HG03135 (cell line): ENCODE measurements around the gene CCDC86.

Experiments
- ATAC-seq: cut with Tn5 transposase; IDR thresholded peaks from one replicate; pipeline ENCODE4 v1.9.1; 2021; ENCODE audit warnings: mild to moderate bottlenecking, moderate library complexity; ENCODE audit not compliant: unreplicated experiment

CCDC86 gene

DNA sequence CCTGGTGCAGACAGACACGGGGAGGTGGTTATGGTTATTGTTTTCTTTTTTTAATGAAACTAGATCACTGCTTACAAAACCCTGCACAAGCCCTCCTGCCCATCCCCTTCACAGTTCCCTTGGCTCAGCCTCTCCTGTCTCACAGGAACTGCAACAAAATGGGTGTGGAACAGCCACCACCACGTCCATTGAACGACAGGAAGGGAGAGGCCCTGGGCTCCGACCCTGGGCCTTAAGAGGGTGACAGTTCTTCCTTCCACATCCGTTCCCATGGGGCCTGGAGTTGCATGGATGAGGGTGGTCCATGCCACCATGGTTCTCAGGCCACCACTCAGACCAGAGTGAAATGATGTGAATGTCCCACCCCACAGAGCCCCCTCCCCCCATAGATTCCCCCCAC, 48.8 kb downstream of the CCDC86 start:
- no peak for ATAC-seq

DNA sequence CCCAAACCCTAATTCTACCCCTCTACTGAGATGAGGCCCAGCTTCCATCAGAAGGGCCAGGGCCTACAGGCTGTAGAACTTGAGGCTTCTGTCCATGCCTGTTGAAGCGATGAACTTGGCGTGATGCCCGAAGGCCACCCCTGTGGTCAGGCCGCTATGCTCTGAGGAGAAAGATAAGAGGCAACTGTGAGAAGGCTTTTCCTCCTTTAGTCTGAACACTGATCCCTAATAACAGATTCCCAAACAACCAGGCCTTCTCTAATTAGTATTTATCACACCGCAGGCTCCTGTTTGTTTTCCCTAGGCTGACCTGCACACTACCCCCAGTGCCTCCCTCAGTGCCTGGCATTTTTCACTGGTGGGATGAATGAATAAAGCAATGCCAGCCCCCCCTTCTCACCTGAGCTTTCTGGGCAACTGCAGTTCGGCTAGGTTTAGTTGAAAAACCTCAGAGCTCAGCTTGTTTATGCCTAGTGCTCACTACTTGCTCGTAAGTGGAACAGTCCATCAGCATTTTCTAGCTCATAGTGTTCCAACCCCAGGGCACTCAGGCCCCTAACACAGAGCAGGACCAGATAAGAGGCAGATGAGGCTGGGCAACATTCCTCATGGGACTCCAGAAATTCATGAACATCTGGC, 49.3 kb downstream of the CCDC86 start:
- no peak for ATAC-seq

- ATAC-seq = no peak
Observed at GRCh38 chr11:60895687-60896086, 53.8 kb downstream of the CCDC86 start.

GRCh38 chr11:60897496-60897895, 55.6 kb downstream of the CCDC86 start:
- ATAC-seq = no peak

- no peak for ATAC-seq
Observed at GRCh38 chr11:60899046-60899936, 57.4 kb downstream of the CCDC86 start.

DNA sequence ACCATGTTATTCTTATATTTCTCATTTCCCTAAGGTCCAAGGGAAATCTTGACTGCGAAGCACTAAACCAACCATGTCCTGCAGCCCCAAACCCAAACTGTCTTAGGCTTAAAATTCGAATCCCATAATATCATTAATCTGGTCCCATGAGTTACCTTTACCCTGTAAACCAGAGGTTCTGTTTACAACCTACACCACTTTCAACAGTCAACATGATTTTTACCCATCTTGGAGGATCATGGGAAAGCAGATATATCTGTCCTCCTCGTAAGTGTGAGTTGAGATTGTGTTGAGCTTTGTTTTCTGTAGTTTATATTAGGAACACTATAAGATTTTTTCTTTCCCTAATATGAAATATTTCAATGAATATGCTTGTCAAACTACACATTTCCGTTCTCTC, 58.1 kb downstream of the CCDC86 start:
- no peak for ATAC-seq
